NCI-H2196 treated with DMSO at 0.1 percent for 48 hours (cell line): ENCODE measurements around the gene ORMDL2.
"Not testable (repeated sequence)": the region's sequence is repeated elsewhere in the genome, so short reads cannot be mapped to it uniquely, and the experiment has no call there.

ENCODE experiments used
- DNase-seq: peaks from one replicate; lab custom pipeline; 2025; ENCODE audit not compliant: unreplicated experiment; lab: John Stamatoyannopoulos, UW

Gene ORMDL2

DNA sequence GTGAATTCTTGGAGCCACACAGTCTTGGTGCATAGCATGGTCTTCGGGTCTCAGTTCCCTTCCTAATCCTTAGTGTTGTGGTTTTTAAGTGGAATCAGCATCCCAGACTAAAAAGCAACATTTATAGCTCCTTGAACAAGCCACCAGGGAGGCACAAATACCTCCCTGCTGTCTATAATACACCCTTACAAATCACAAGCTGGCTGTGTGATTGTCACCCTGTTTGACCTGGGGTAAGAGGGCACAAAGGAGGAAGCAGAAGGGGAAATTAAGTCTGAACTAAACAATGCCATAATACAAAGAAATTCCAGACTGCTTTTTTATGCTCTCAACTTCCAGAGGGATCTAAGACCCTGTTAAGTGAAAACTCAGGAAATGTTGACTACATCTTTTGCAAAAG lies 32.6 kb downstream of the ORMDL2 start:
- no peak for DNase-seq

DNA sequence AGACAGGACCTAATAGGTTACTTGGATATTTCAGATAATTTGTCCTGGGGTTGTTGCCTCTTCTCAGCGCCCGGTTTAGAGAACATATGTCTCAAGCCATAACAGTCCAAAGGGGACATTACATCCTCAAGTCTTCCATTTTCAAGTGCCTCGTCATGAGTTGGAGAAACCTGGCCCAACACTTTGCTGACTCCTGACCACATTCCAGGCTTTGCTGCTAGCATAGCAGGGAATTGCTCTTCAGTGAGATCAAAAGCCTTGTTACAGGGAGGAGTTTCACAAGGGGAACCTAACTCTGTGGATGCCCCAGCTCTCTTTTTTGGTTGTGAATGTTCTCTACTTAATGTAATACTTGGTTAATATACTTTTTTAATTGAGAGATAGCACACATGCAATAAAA lies 33.1 kb downstream of the ORMDL2 start:
- no peak for DNase-seq

- DNase-seq, result no peak
These were observed 34.9 kb downstream of the ORMDL2 start for GRCh38 chr12:55852740-55853139.

DNA sequence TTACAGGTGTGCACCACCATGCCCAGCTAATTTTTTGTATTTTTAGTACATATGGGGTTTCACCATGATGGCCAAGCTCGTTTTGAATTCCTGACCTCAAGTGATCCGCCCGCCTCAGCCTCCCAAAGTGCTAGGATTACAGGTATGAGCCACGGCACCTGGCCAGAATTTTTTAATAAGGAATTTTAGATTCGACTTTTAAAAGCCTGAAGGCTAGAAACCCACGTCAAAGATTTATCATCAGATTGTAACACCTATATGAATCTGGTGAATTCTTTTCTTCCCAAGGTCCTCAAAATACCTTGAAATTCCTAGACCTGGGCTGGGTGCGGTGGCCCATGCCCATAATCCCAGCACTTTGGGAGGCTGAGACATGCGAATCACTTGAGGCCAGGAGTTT lies 43.6 kb downstream of the ORMDL2 start:
- DNase-seq, result no peak

- no peak for DNase-seq
These were observed 44.0 kb downstream of the ORMDL2 start for GRCh38 chr12:55861871-55862270.

- no peak for DNase-seq
These were observed 44.4 kb downstream of the ORMDL2 start for GRCh38 chr12:55862286-55862685.

- DNase-seq, result not testable (repeated sequence)
These were observed 45.1 kb downstream of the ORMDL2 start for GRCh38 chr12:55862931-55863330.

GRCh38 chr12:55865327-55865726 lies 47.5 kb downstream of the ORMDL2 start:
- no peak for DNase-seq

- DNase-seq, result not testable (repeated sequence)
These were observed 48.7 kb downstream of the ORMDL2 start for GRCh38 chr12:55866454-55867004.
